Measurements from ENCODE around the gene LCE3A. TPM values are rescaled to one million over a fixed set of nuclear protein-coding genes. Genes with fewer than 3 reads are reported as not detected.

LCE3A gene
- total and polyA plus RNA-seq, 2 experiments from 2014 or later: not detected

DNA sequence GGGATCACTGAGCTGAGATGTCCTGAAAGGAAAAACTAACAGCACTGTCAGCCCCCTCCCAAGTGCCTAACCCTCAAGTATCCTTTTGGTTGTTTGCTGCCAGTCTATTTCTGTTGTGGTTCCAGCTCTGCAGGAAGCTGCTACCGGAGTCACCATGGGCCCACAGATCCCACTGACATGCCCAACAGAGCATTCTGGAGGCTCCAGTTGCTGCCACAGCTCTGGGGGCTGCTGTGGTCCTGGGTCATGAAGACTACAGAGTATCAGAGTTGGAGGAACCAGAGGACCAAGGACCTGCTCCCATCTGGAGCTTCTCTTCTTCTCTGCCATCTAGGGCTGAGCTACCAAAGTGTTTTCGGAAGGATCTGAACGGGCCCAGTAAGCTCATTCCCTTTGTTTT lies 910 bp downstream of the LCE3A start (continued):
- TF ChIP-seq ZNF462 (CRISPR knock-in tag; IDR thresholded peaks at IDR 0.05): no peak
- TF ChIP-seq REST (IDR thresholded peaks at IDR 0.05; ENCODE audit: unreplicated experiment): no peak
- TF ChIP-seq EZH2phosphoT487 (IDR thresholded peaks at IDR 0.05; ENCODE audit: unreplicated experiment): no peak
- no peak for TF ChIP-seq JUNB (IDR thresholded peaks at IDR 0.05; ENCODE audit: unreplicated experiment)
- no peak for TF ChIP-seq ZNF331 (CRISPR knock-in tag; IDR thresholded peaks at IDR 0.05; ENCODE audit: low read depth)

DNA sequence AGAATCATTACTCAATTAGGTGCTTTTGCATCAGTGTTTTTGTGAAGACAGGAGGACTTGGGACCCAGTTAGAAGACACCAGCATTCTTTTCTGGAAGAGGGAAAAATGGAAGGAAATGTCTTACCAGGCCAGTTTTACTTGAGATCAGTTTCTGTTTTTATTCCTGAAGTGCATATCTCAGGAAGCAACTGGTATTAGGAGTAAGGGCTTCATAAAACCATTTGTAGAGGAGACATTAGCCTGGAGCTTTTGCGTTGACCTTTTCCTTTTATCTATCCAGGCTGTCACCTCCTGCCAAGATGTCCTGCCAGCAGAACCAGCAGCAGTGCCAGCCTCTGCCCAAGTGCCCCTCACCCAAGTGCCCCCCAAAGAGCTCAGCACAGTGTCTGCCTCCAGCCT lies 9.4 kb downstream of the LCE3A start, which contains the start of gene LCE3B:
Gene LCE3B, plus strand, starts transcription at position 301 of the 400 bp plus-strand sequence. Its CDS starts 0 bp downstream, at position 301.
- peaks cover 5% of the 10 kb centered on the region; the same call in 1 of the 2 replicates for H3K36me3 ChIP-seq (ENCODE audit: insufficient read depth)
- H3K4me1 ChIP-seq (ENCODE audit: insufficient read depth): no peaks in the 10 kb centered on the region
- H3K9me2 ChIP-seq (ENCODE audit: insufficient read depth): no peaks in the 10 kb centered on the region
- ATAC-seq (no peak), DNase-seq (ENCODE audit: low spot score) (no peak)
- Mint-ChIP-seq H3K27ac (no peak within 1 kb of the TSS), H3K36me3 (ENCODE audit: low read depth) (peaks cover 8% of the 10 kb centered on the region), H3K27me3 (ENCODE audit: insufficient read depth, low read depth, poor library complexity) (no peaks in the 10 kb centered on the region), H3K9me3 (peaks cover 14% of the 10 kb centered on the region), H3K4me1 (no peaks in the 10 kb centered on the region), H3K4me3 (no peak within 1 kb of the TSS)
- no peak within 1 kb of the TSS for H3K4me3 ChIP-seq
- H3F3A ChIP-seq (replicated peaks; ENCODE audit: low read depth): no peaks in the 10 kb centered on the region
- no peak within 1 kb of the TSS for H3K4me2 ChIP-seq
- H4K20me1 ChIP-seq (replicated peaks; ENCODE audit: insufficient read depth): no peaks in the 10 kb centered on the region
- no peak within 1 kb of the TSS for H2AFZ ChIP-seq
- no peaks in the 10 kb centered on the region for H3K79me2 ChIP-seq (replicated peaks; ENCODE audit: insufficient read depth)
- TF ChIP-seq EZH2phosphoT487 (IDR thresholded peaks at IDR 0.05; ENCODE audit: unreplicated experiment) (no peak), EZH2 (IDR thresholded peaks at IDR 0.05; ENCODE audit: low read depth, unreplicated experiment) (no peak), CREB1 (CRISPR knock-in tag; IDR thresholded peaks at IDR 0.05; ENCODE audit: low read depth) (no peak)
- no peak within 1 kb of the TSS for H3K27ac ChIP-seq (ENCODE audit: low read depth)
- H3K27me3 ChIP-seq (ENCODE audit: insufficient read depth): no peaks in the 10 kb centered on the region
